Motor neuron (in vitro differentiated cells): Measurements from ENCODE around the gene AGO4. TPM values are rescaled to one million over a fixed set of nuclear protein-coding genes. Genes with fewer than 3 reads are reported as not detected.
"Not testable (repeated sequence)": the region's sequence is repeated elsewhere in the genome, so short reads cannot be mapped to it uniquely, and the experiment has no call there.

ENCODE experiments used
- ATAC-seq, 8 experiments: fragments of 200-7000 bp; cut with Tn5 transposase; replicated peaks in 6 of 8; 2 replicates each; pipeline ENCODE4 v1.8.0; 2021; ENCODE audit warnings: mild to moderate bottlenecking in 8 of 8, moderate library complexity in 8 of 8
- H3K27ac ChIP-seq, 2 donors: fragments of 250-450 bp; sonication (Bioruptor Pico); 2 replicates each; pipeline ENCODE4 v1.9.0; 2021; ENCODE audit warnings: antibody characterized with exemption in 2 of 2, mild to moderate bottlenecking in 2 of 2, moderate library complexity in 1 of 2
- H3K4me1 ChIP-seq, 2 donors: fragments of 250-450 bp; sonication (Bioruptor Pico); replicated peaks in 1 of 2; 2 replicates each; pipeline ENCODE4 v1.6.1; 2021; ENCODE audit warnings: antibody characterized with exemption in 2 of 2, mild to moderate bottlenecking in 2 of 2, moderate library complexity in 1 of 2
- H3K4me3 ChIP-seq, 5 donors: fragments of 250-450 bp; sonication (Bioruptor Pico); 2 replicates each; pipeline ENCODE4 v1.9.0; 2021; ENCODE audit warnings: antibody characterized with exemption in 5 of 5, mild to moderate bottlenecking in 5 of 5, moderate library complexity in 4 of 5
- WGBS, 10 experiments: fragments of 450-650 bp; shearing (Covaris generic); methylation state at CpG; one replicate each; pipeline ENCODE4 v1.0.0; 2022; 5-methylcytosine and 5-hydroxymethylcytosine counted together
- in situ Hi-C, 9 experiments: fragments of 400-800 bp; cut with MboI; loops; one replicate each; pipeline ENCODE4 v1.15.0; 2021; ENCODE audit warnings: low sequenced_read_pairs in 9 of 9, low pct_unique_long_range_greater_than_20kb in 2 of 9; ENCODE audit not compliant: unreplicated experiment in 9 of 9
- total RNA-seq, 8 experiments: library from RNA; unstranded; fragments of 300-600 nt; gene quantifications; 2 replicates each; pipeline versions ENCODE4 v1.2.3 to v1.2.4, GENCODE V29; 2022

The AGO4 gene
- total RNA-seq, 8 experiments from 2014 or later, result 6.4 to 24.9 (median 18.5) TPM

GRCh38 chr1:35795295-35795694 is 12.5 kb upstream of the AGO4 start:
- no peak for ATAC-seq
- WGBS, 10 experiments, result 46 to 90% (median 68%) methylated on average over 4 to 7 of the region's 7 CpGs; no CpG with 5 or more reads in 2 of the 10 experiments
- no peaks in the 10 kb centered on the region for H3K4me1 ChIP-seq
- H3K4me3 ChIP-seq, result no peak overlapping the region
- H3K27ac ChIP-seq, result no peak overlapping the region
- in situ Hi-C loops, result no loop called here

- H3K4me1 ChIP-seq, result no peaks in the 10 kb centered on the region
- no peak for ATAC-seq
- H3K4me3 ChIP-seq, result no peak overlapping the region
- no peak overlapping the region for H3K27ac ChIP-seq
- in situ Hi-C loops, result no loop called here
- WGBS, 10 experiments, result 36 to 87% (median 71%) methylated on average over 2 to 5 of the region's 5 CpGs; no CpG with 5 or more reads in 1 of the 10 experiments
Observed at GRCh38 chr1:35797380-35797779, 10.4 kb upstream of the AGO4 start.

GRCh38 chr1:35798019-35798418 is 9.8 kb upstream of the AGO4 start:
- H3K4me3 ChIP-seq, H3K27ac ChIP-seq, H3K4me1 ChIP-seq, ATAC-seq, in situ Hi-C loops: not testable (repeated sequence)
- no CpG with 5 or more reads among the region's 2 CpGs for WGBS, 10 experiments

- H3K4me3 ChIP-seq, in situ Hi-C loops, H3K4me1 ChIP-seq, H3K27ac ChIP-seq, ATAC-seq: not testable (repeated sequence)
- WGBS, 10 experiments, result 55 to 96% (median 82%) methylated on average over 2 to 9 of the region's 11 CpGs
Observed at GRCh38 chr1:35800167-35800887, 7.5 kb upstream of the AGO4 start.

GRCh38 chr1:35808450-35809113 is 766 bp downstream of the AGO4 start:
- 0% methylated on average over 1 of the region's 49 CpGs; no CpG with 5 or more reads in 9 of the 10 experiments for WGBS, 10 experiments
- in situ Hi-C loops, result no loop called here
- Histone ChIP-seq H3K27ac (peak overlapping the region; percentile 74 to 87), H3K4me3 (peak overlapping the region; percentile 64 to 96 (median 90)), H3K4me1 (peaks cover 10 to 13% of the 10 kb centered on the region in 2 donors)
- peak; percentile 24 to 56 (median 50) for ATAC-seq

GRCh38 chr1:35809114-35810095 is 1.6 kb downstream of the AGO4 start:
- Histone ChIP-seq H3K4me3 (peak overlapping the region; percentile 64 to 96 (median 90)), H3K4me1 (peaks cover 10 to 13% of the 10 kb centered on the region in 2 donors), H3K27ac (no peak overlapping the region)
- in situ Hi-C loops, result no loop called here
- 20 to 81% (median 70%) methylated on average over 1 to 7 of the region's 7 CpGs for WGBS, 10 experiments
- peak in 1 of 8 experiments; percentile 3 for ATAC-seq

GRCh38 chr1:35810096-35810881 is 2.5 kb downstream of the AGO4 start:
- WGBS, 10 experiments, result 33 to 100% (median 84%) methylated on average over 1 to 2 of the region's 2 CpGs; no CpG with 5 or more reads in 4 of the 10 experiments
- in situ Hi-C loops, result no loop called here
- no peak for ATAC-seq
- peaks cover 10 to 13% of the 10 kb centered on the region in 2 donors for H3K4me1 ChIP-seq
- H3K27ac ChIP-seq, result no peak overlapping the region
- H3K4me3 ChIP-seq, result no peak overlapping the region

- WGBS, 10 experiments, result 89 to 100% (median 100%) methylated on average over 1 to 5 of the region's 5 CpGs; no CpG with 5 or more reads in 1 of the 10 experiments
- in situ Hi-C loops, result not testable (repeated sequence)
Observed at GRCh38 chr1:35812754-35813153, 4.9 kb downstream of the AGO4 start.

GRCh38 chr1:35825255-35825654 is 17.4 kb downstream of the AGO4 start:
- in situ Hi-C loops, result no loop called here
- ATAC-seq, result no peak
- Histone ChIP-seq H3K4me1 (no peaks in the 10 kb centered on the region), H3K4me3 (no peak overlapping the region), H3K27ac (no peak overlapping the region)
- WGBS, 10 experiments, result 60 to 100% (median 88%) methylated on average over 1 of the region's 1 CpG; no CpG with 5 or more reads in 3 of the 10 experiments

More at GRCh38 chr1:35812754-35813153, 4.9 kb downstream of the AGO4 start:
- not testable (repeated sequence) for H3K4me3 ChIP-seq, ATAC-seq, H3K27ac ChIP-seq
- peaks cover 10 to 13% of the 10 kb centered on the region in 2 donors for H3K4me1 ChIP-seq

GRCh38 chr1:35832276-35832905 is 24.6 kb downstream of the AGO4 start:
- no peaks in the 10 kb centered on the region for H3K4me1 ChIP-seq
- 11 to 100% (median 86%) methylated on average over 1 to 2 of the region's 2 CpGs for WGBS, 10 experiments
- no peak overlapping the region for H3K27ac ChIP-seq
- ATAC-seq, result peak in 3 of 8 experiments; percentile 72 to 96 (median 86)
- in situ Hi-C loops, result no loop called here
- H3K4me3 ChIP-seq, result no peak overlapping the region

- no peak overlapping the region for H3K27ac ChIP-seq
- no peak overlapping the region for H3K4me3 ChIP-seq
- H3K4me1 ChIP-seq, result no peaks in the 10 kb centered on the region
- in situ Hi-C loops, result no loop called here
- 93 to 100% (median 100%) methylated on average over 1 to 2 of the region's 2 CpGs for WGBS, 10 experiments
- no peak for ATAC-seq
Observed at GRCh38 chr1:35833395-35833794, 25.6 kb downstream of the AGO4 start.

GRCh38 chr1:35834218-35834617 is 26.4 kb downstream of the AGO4 start:
- no peak for ATAC-seq
- in situ Hi-C loops, result no loop called here
- H3K4me1 ChIP-seq, result no peaks in the 10 kb centered on the region
- 79 to 100% (median 92%) methylated on average over 1 to 2 of the region's 2 CpGs; no CpG with 5 or more reads in 2 of the 10 experiments for WGBS, 10 experiments
- no peak overlapping the region for H3K4me3 ChIP-seq
- H3K27ac ChIP-seq, result no peak overlapping the region
